Stimulated activated CD8-positive, alpha-beta memory T cell treated with anti-CD3 and anti-CD28 coated beads, Interleukin-12 subunit alpha, Interleukin-12 subunit beta, amount 100 ng/mL, for 4 hours (primary cell): ENCODE measurements around the gene DENND2C.
"Not testable (repeated sequence)": the region's sequence is repeated elsewhere in the genome, so short reads cannot be mapped to it uniquely, and the experiment has no call there.

Source experiments
- DNase-seq: peaks from one replicate; pipeline ENCODE4 v3.0.0-alpha.2; 2020; ENCODE audit warnings: low read depth

Gene DENND2C

DNA sequence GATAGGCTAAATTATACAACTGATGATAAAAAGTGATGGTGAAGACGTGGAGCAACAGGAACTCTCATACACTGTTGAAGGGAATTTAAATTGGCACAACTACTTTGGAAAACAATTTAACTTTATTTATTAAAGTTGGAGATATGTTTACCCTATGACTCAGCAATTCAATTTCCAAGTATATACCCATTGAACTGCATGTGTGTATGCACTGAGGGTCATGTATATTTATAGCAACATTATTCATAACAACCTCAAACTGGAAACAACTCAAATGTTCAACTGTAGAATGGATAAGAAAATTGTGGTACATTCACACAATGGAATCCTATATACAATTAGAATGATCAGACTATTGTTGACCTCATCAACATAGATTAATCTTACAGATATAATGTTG lies 71.9 kb downstream of the DENND2C start:
- DNase-seq, result no peak

DNA sequence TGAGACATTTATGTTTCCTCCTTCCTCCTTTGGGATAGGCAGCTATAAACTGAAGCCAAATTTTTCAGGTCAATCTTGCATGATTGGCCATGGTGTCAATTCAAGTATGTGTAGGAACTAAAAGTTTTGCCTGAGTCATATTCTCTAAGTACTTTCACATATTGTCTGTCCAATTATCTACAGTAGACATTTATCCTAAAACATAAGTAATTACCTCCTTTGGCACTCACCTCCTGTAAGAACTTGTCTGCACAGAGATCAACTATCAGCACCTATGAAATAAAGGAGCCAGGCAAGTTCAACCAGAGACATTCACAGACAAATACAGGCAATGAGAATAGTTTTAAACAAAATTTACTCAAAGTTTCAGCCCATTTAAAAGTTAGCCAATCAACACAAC lies 74.2 kb downstream of the DENND2C start:
- DNase-seq, result no peak

DNA sequence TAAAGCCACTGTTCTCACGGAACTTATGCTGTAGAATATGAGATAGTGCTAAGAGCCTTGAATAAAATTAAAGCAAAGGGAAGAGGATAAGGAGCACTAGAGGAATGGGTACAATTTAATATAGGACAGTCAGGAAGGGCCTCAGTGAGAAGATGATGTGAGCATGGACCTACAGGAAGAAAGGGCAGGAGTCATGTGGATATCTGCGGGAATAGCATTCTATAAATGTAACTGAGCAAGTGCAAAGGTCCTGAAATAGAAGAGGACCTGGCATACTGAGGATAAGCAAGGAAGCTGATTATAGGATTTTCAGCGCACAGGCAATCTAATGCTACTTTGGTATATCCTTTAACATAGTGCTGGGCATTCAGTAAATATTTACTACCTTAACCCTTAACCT lies 75.8 kb downstream of the DENND2C start:
- no peak for DNase-seq

DNA sequence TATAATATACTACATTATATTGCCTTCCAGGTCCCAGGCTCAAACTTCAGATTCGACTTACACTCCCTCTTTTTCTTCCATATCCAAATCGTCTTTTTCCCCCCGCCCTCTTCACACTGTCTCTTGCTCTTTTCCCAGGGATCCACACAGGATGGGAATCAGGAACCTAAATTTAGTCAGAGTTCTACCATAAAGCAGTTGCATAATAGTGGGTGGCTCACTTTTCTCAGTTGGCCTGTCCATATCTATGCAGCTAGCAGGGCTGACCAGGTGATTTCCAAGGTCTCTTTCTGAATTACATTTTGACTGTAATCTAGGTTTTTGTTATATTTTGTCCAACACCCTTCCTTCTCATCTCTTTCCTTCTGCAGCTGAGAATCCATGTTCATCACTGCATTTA lies 80.7 kb downstream of the DENND2C start:
- no peak for DNase-seq

DNA sequence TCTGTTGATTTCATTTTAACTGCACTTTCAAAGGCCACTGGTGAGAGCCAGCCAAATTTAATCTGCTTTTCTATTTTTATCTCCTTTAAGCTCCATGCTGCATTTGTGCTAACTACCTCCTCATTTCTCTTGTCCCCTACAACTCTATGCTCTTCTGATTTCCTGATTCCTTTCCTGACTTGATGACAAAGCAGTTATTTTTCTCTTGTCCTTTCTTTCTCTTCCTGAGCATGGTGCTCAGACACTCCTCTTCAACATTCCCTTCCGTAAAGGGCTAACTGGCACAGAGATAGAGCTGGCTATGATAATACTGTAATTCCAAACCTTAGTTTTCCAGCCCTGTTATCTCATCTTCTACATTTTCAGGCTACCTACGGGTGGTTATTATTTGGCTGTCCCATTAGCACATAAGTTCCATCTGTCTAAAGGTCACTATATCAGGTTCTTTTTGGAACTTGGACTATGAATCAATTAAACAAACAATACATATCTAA lies 81.6 kb downstream of the DENND2C start:
- DNase-seq, result no peak

DNA sequence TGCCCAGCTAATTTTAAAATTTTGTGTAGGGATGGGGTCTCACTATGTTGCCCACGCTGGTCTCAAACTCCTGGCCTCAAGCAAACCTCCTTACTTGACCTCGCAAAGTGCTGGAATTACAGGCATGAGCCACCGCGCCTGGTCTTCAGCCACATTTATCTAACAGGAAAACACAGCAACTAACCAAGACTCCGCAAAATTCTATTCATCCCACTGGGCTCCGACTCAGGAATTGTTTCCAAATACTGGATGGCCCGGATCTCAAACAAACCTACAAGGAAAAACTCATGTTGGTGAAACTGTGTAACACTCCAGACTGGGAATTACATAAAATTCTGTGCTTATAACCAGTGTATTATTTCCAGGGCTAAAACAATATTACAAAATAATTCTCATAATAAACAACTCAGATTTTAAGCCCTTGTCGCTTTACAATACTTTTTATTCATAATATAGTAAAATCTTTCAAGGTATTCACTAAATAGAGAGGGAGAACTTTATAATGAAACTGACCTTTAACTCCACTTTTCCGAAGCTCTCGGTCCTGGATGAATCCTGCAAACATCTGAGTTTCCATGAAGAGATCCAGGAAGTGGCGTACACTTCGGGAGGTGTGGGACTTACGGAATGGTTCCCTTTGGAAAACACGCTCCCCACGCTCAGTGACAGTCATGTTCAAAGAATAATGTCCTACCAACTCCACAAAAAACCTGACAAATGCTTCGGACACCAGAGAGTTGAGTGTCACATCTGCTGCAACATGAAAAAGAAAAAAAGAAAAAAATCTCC lies 82.5 kb downstream of the DENND2C start:
- no peak for DNase-seq

DNA sequence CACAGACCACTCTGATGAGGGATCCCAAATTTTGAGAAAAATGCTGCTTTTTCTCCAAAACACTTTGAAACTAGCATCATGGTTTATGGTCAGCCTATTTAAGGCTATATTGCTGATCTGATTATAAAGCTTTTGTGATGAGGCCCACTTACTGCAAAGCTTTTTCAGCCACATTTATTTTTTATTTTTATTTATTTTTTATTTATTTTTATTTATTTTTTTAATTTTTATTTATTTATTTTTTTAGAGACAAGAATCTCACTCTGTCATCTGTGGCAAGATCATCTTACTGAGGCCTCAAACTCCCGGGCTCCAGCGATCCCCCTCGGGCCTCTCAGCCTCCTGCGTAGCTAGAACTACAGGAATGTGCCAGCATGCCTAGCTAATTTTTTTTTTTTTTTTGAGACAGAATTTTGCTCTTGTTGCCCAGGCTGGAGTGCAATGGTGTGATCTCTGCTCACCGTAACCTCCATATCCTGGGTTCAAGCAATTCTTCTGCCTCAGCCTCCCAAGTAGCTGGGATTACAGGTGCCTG lies 83.3 kb downstream of the DENND2C start:
- no peak for DNase-seq

DNA sequence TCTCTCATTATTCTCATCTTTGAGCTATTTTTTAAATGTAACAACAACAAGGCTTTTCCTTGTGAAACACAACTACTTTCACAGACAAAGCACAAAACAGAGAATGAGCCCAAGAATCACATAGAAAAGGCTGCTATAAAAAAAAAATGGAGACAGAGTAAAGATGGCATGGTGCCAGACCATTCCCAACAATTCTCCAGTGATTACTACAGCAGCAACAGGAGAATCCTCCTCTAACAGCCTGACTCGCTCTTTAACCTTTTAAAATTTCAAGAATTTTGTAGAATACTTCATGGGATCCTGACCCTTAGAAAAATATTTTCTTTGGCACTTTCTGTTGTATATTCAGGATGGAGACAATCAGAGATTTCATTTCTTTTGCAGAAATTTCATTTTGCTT lies 84.6 kb downstream of the DENND2C start:
- no peak for DNase-seq

DNA sequence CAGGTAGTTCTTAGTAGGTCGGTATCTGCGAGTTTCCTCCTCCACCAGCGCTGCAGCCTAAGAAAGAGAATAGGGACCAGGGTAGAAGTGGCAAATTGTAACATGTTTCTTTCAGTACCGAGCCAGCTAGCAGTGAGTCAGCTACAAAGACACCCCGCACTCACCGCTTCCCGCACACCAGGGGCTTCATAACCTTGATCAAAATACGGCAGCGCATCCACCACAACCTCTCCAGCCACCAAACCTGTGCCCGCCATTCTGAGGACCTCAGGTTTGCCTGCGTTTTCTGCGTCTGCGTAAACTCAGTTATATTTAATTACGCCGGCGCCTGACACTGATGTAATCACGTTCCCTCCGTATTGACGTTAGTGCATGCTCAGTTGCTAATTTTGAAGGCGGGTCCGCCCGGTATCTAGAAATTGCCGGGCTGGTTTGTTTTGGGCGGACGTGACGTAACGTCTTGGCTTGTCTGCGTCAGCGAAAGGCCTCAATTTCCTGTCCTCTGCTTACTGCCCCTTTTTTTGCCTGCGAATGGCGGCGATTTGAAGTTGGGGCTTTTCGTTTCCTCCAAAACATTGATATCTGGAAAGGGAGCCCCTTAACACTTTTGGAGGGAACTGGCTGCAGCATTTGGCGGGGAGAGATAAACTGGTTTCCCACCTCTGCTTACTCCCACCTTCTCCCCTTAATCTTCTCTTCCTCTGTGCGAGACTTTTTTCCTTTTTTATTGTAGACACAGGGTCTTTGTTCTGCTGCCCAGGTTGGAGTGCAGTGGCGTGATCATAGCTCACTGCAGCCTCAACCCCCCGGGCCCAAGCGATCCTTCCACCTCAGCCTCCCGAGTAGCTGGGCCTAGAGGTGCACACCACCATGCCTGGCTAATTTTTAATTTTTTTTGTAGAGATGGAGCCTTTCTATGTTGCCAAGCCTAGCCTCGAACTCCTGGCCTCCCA lies 88.2 kb downstream of the DENND2C start, which contains the start of gene BCAS2:
Gene BCAS2 (minus strand): TSS at position 281 of the 953 bp plus-strand sequence. CDS start 24 bp downstream, at position 257.
- DNase-seq, result peak; percentile 86

DNA sequence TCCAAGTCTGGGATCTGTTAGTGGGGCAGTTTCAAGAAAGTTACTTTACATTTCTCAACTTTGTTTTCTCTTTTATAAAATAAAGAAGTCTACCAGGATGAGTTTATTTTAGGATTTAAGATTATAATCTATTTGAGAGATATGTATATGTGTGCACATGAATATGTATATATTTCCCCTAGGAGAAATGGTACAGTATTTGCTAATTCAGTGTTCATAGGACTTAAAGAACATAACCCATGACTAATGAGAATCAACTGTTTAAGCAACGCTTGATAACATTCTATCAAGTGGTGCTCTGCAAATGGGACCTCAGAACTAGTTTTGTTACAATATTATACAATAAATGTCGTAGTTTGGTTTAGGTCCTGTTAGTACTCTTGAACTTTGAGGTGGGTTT lies 95.5 kb downstream of the DENND2C start:
- no peak for DNase-seq

DNA sequence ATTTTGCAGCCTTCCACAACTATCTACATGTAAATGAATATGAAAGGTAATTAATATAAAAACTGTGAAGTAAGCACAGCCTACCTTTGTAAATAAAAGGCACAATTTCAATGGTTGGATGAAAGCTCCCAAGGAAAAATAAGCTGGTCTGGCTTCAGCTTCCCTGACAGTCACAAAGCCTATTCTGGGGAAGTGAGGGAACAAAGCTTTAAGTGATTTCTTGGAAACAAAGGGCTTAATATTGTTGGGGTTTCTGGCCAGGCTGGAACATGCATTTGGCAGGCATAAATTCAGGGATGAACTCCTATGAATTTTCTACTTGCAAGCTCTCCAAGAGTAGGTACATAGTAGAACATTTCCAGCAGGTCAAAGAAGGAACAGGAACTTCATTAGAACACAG lies 105.7 kb downstream of the DENND2C start:
- no peak for DNase-seq

DNA sequence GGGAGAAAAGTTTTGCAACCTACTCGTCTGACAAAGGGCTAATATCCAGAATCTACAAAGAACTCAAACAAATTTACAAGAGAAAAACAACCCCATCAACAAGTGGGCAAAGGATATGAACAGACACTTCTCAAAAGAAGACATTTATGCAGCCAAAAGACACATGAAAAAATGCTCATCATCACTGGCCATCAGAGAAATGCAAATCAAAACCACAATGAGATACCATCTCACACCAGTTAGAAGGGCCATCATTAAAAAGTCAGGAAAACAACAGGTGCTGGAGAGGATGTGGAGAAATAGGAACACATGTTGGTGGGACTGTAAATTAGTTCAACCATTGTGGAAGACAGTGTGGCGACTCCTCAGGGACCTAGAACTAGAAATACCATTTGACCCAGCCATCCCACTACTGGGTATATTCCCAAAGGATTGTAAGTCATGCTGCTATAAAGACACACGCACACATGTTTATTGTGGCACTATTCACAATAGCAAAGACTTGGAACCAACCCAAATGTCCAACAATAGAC lies 106.8 kb downstream of the DENND2C start:
- not testable (repeated sequence) for DNase-seq

DNA sequence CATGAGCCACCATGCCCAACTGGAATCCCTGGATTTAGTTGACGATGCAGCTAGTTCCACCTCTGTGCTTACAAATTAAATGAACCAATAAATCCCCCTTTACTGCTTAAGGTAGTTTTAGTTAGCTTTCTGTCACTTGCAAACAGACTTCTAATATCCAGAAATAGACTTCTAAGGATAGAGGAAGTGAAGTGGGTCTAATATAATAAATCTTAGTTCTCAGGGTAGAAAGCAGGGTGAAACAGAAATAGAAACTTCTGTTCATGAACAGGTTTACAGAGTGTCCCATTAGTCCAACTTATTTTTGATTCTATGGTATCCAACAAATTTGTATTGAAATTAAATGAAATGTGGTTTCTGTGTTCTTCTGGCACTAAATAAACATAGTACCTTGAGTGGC lies 108.5 kb downstream of the DENND2C start:
- DNase-seq, result no peak

DNA sequence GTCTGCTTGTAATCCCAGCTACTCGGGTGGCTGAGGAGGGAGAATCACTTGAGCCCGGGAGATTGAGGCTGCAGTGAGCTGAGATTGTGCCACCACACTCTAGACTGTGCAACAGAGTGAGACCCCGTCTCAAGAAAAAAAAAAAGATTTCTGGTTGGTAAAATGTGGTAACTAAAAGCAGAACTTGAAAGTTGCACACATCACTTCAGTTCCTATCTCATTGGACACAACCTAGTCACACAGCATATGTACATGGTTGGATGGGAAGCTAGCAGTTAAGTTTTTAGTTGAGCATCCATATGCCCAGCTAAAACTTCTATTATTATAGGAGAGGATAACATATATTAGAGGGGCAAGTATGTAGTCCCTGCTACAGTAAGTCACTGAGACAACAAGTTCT lies 110.5 kb downstream of the DENND2C start:
- DNase-seq, result no peak

DNA sequence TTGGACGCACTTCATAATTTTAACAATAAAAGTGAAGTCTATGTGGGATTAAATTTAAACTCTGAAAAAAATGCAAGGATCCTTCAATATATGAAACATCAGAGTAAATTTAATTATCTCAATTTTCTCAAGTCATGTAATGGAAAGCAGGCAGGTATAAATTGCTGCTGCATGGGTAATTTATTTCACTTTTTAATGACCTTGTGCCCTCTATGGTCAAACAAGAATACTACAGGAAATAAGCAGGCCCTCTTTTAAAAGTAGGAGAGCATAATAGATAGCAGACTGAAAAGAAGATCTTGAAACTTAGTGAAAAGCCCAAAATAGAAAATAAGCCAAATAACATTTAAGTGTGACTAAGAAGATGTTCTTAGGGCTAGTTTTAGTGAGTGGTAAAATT lies 111.3 kb downstream of the DENND2C start:
- no peak for DNase-seq

DNA sequence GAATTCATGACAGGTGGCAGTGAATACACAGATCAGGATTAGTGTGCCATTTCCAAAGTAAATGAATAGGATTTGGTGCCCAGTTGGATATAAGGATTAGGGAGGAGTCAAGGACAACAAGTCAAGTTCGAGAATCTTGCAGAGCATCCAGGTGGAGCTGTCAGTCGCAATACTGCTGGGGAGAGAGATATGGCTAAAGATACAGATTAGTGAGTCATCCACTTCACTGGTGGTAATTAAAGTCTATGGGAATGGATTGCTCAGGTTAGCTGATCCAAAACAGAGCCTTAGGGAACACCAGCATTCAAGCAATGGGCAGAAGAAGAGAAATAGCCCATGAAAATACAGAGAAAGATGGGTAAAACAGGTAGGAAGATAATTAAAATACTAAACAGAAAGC lies 115.3 kb downstream of the DENND2C start:
- no peak for DNase-seq

DNA sequence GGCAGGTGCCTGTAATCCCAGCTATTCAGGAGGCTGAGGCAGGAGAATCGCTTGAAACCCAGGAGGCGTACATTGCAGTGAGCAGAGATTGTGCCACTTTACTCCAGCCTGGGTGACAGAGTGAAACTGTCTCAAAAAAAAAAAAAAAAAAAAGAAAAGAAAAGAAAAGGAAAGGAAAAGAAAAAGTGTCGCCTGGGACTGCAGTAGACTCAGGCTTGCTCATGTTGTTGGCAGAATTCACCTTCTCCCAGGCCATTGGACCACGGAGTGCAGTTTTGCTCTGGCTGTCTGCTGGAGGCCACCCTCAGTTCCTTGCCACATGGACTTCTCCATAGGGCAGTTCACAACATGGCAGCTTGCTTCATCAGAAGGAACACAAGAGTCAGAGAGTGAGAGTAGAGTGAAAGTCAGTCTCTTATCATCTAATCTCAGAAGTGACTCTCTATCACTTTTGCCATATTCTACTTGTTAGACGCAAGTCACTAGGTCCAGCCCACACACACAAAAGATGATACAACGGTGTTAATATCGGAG lies 117.7 kb downstream of the DENND2C start:
- DNase-seq, result no peak

DNA sequence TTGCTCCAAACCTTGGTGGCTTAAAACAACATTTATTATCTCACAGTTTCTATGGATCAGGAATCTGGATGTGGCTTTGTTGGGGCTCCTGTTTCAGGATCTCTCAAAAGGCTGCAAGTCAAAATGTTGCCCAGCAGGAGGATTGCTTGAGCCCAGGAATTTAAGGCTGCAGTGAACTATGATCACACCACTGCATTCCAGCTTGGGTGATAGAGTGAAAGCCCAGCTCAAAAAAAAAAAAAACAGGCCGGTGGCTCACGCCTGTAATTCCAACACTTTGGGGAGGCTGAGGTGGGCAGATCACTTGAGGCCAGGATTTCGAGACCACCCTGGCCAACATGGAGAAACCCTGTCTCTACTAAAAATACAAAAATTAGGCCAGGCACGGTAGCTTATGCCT lies 118.4 kb downstream of the DENND2C start:
- no peak for DNase-seq

DNA sequence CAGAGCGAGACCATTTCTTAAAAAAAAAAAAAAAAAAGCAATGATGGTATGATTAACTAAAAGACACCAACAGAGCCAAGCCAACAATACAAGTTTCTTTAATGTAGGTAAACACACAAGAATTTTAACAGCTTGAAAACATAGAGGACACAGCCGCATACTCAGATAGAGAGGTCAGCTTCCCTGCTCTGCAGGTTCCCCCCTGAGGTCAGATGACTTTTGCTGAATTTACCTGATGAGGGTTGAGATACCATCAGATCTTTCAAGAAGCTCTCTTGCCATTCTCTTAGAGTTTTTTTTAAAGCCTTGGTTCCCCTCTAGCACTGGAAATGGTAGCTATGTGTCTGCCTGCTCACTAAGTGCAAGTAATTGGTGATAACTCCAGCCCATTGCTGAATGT lies 119.5 kb downstream of the DENND2C start:
- no peak for DNase-seq

DNA sequence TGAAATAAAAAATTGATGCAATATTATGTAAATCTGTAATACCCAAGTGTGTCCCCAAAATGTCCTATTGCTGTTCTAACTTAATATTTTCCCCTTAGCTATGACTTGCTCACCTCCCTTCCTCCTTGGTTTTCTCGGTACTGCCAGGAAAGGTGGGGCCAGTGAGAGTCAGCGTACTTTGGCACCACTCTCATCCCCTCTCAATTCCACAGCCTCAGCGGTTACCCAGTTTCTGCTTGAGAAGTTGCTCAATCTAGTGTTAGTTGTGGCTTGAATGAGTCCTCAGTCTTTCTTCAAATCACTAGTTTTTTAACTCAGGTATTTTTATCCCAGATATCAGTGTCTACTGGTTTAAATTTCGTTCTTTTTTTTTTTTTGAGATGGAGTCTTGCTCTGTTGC lies 120.7 kb downstream of the DENND2C start:
- no peak for DNase-seq

DNA sequence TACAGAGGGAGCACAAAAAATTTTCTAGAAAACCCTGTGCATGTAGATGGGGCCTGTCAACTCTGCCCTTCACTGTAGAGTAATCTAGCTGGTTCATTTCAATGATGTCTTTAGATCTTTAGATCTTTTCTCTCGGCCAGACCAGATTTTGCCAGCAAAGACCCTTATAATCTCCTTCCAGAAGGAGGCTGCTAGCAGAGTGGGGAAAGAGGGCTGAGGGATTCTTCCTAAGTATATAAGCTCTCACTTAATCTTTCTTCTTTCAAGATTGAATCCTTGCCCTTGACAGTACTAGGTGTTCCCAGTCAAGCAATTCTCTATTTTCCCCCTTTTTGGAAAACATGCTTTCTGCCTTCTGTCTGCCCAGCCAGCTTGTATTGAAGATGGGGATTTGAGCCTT lies 122.8 kb downstream of the DENND2C start:
- DNase-seq, result no peak

DNA sequence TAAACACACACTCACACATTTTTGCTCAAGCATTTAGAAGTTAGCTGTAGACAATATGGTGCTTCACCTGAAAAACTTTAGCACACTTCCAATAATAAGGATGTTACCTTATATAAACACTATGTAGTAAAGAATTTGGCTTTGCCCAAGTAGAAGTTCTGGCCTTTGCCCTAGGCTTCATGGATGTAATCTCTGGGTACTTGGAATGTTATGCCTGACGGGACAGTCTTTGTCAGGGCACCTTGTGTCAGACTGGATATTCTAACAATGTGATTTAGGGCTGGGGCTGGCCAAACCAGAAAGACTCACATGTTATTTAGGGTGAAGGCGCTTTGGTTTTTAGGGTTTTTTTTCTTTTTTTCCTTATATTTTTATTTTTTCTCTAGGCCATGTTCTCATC lies 124.1 kb downstream of the DENND2C start:
- no peak for DNase-seq
